Choroid plexus epithelial cell (primary cell): ENCODE results near the gene BMI1.

Experiments
- DNase-seq: peaks from one replicate; pipeline ENCODE4 v3.0.0-alpha.2; 2010; ENCODE audit warnings: low read depth
- H3K4me3 ChIP-seq: 2 replicates; pipeline ENCODE4 v1.5.1; 2011; ENCODE audit warnings: low read depth, mild to moderate bottlenecking, control low read depth, low read length, moderate library complexity
- CTCF ChIP-seq: conservative IDR thresholded peaks from 2 replicates; pipeline ENCODE4 v1.5.1; 2011; ENCODE audit warnings: low read depth, mild to moderate bottlenecking, control low read depth, inconsistent platforms, low read length, moderate library complexity

BMI1 gene

GRCh38 chr10:22320591-22321155, at the start of gene BMI1:
Gene BMI1, plus strand, starts transcription at chr10:22321099. Its CDS starts 5,351 bp downstream, at chr10:22326450.
- H3K4me3 ChIP-seq: peak within 1 kb of the TSS; percentile 77
- TF ChIP-seq CTCF: no peak
- peak; percentile 77 for DNase-seq

- no peak for TF ChIP-seq CTCF
- H3K4me3 ChIP-seq: no peak overlapping the region
- no peak for DNase-seq
These were observed 49.1 kb upstream of the BMI1 start for GRCh38 chr10:22271786-22272185.

GRCh38 chr10:22278441-22278782, 42.5 kb upstream of the BMI1 start:
- no peak overlapping the region for H3K4me3 ChIP-seq
- no peak for DNase-seq
- TF ChIP-seq CTCF: no peak

GRCh38 chr10:22280078-22280477, 40.8 kb upstream of the BMI1 start:
- H3K4me3 ChIP-seq: no peak overlapping the region
- no peak for DNase-seq
- TF ChIP-seq CTCF: no peak

GRCh38 chr10:22285130-22285529, 35.8 kb upstream of the BMI1 start:
- DNase-seq: no peak
- H3K4me3 ChIP-seq: no peak overlapping the region
- no peak for TF ChIP-seq CTCF

GRCh38 chr10:22293747-22294404, 27.0 kb upstream of the BMI1 start:
- TF ChIP-seq CTCF: no peak
- no peak for DNase-seq
- no peak overlapping the region for H3K4me3 ChIP-seq

GRCh38 chr10:22294694-22295093, 26.2 kb upstream of the BMI1 start:
- H3K4me3 ChIP-seq: no peak overlapping the region
- no peak for TF ChIP-seq CTCF
- DNase-seq: no peak
